GM19035 (cell line): ENCODE data around the gene FSTL4.

Experiments
- ATAC-seq: cut with Tn5 transposase; IDR thresholded peaks from one replicate; pipeline ENCODE4 v1.9.1; 2021; ENCODE audit not compliant: unreplicated experiment

FSTL4 gene

DNA sequence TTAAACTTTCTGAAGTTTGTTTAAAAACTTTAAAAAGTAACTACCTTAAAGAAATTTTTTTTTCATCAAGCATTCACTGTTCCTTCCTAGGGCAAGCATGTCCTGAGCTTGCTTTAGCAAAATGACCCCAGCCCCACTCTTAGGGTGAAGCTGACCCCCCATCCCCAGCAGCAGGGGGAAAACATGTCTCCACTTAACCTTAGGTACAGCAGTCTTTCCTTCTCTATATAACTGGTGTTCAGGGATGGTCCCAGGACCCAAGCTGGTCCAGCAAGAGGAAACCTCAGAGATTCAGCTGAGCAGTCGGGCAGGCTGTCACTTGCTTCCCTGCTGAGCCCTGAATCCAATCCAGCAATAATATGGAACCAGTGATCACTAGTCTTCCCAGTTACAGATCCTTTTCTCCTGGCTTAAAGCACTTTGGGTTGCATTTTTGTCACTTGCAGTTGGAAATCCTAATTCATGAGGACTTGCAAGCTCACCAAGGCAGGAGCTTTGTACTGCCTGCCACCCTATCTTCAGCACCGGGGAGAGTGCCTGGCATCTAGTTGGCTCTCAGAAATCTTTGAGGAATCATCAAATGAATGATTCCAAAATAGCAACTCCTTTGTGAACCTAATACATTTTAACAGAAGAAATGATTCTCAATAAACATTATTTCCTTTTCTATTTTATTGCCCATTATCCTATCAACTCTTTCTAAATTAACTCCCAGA lies 91.2 kb downstream of the FSTL4 start:
- ATAC-seq = no peak

- no peak for ATAC-seq
These were observed 92.3 kb downstream of the FSTL4 start for GRCh38 chr5:133520062-133520461.

GRCh38 chr5:133519191-133519590 lies 93.2 kb downstream of the FSTL4 start:
- ATAC-seq = no peak

- ATAC-seq = no peak
These were observed 97.9 kb downstream of the FSTL4 start for GRCh38 chr5:133514456-133514855.

DNA sequence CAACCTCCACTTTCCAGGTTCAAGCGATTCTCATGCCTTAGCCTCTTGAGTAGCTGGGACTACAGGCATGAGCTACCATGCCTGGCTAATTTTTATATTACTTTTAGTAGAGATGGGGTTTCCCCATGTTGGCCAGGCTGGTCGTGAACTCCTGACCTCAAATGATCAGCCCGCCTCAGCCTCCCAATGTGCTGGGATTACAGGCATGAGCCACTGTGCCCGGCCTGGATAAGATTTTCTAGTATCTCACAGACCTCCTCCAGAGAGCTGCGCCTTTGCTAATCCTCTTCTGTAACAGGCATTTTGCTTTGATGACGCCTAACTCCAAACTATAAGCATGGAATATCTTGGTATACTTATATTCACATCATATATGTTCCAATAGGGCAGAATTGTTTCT lies 99.4 kb downstream of the FSTL4 start:
- no peak for ATAC-seq

DNA sequence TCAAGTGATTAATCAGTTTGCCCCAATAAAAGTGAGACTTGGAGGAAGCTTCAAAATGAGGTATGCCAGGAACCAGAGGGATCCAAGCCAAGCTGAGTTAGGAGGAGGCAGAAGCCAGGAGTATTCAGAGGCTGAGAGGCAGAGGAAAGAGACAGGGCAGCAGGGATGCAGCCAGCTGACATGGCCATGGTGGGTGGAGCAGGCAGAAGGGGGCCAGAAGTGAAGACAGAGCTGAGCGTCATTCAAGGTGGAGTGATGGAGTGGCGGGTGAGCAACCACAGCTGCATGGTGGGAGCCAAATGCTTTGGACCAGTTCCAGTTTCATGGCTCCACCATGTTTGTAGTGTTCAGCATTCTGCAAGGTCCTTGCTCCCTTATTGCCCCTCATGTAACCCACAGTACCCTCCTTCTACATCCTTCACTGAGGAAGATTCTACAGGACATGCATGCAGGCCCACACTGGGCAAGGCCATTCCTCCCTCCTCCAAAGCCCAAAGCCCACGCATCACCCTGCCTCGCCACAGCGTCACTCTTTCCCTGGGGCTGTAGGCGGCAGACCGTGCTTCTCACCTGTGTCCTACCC lies 100.6 kb downstream of the FSTL4 start:
- no peak for ATAC-seq

DNA sequence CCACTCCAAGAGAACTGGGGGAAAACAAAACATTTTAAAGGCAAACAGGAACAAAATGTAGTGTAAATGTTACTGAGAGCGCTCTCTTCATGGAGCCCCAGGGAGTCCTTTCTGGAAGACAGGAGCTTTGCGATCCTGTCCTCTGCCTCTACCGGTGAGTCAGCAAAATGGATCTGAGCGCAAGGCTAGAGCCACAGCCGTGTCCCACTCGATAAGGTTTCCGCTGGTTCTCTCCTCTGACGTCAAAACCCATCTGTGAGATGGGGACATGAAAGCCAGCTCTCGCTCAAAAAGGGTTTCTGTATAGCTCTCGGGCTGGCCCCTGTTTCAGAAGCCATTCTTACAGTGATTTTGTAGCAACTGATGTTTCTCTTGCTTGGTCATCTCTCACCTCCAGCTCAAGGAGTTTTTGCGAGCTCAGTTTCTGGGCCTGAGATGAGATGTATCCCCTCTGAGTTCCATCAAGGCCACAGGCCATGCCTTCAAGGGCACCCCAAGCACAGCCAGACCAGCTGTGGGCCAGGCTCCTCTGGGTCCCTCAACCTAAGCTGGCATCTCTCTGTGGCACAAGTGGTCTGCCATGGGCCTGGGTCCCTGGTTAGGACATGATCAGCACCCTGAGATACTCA lies 101.6 kb downstream of the FSTL4 start:
- ATAC-seq = no peak

GRCh38 chr5:133509742-133510079 lies 102.6 kb downstream of the FSTL4 start:
- ATAC-seq = no peak

- no peak for ATAC-seq
These were observed 103.2 kb downstream of the FSTL4 start for GRCh38 chr5:133508845-133509741.

DNA sequence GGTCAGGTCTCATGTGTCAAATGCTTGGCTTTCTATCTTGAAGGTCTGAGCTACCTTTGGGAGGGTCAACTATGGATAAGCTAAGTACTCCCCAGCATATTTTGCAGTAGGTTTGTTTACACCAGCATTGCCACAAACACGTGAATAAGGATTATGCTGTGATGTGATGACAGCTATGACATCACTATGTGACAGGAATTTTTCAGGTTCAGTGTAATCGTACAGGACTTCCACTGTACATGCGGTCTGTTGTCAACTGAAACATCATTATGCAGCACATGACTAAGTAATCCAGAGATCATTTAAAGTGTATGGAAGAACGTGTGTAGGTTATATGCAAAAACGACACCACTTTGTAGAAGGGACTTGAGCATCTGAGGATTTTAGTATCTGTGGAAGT lies 104.0 kb downstream of the FSTL4 start:
- ATAC-seq = no peak

GRCh38 chr5:133506181-133506580 lies 106.2 kb downstream of the FSTL4 start:
- ATAC-seq = no peak

- ATAC-seq = no peak
These were observed 108.8 kb downstream of the FSTL4 start for GRCh38 chr5:133503511-133503910.

DNA sequence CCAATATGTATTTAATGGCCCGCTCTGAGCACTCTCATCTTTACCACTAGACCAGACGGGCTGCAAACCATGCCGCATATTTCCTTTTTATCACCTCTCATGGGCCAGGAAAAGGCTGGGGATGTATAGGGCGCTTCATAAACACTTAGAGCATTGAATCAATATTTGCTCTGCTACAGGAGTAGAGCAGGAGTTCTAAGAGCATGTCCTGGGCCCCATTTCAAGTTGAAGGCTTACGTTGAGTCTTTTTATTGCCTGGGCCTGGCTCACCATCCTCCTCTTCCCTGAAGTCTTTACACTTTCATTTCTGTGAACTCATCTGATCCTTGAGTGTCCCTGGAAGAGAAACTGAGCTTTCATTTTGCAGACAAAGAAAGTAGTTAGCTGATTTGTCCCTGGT lies 112.4 kb downstream of the FSTL4 start:
- no peak for ATAC-seq

- ATAC-seq = no peak
These were observed 114.6 kb downstream of the FSTL4 start for GRCh38 chr5:133497608-133498348.

DNA sequence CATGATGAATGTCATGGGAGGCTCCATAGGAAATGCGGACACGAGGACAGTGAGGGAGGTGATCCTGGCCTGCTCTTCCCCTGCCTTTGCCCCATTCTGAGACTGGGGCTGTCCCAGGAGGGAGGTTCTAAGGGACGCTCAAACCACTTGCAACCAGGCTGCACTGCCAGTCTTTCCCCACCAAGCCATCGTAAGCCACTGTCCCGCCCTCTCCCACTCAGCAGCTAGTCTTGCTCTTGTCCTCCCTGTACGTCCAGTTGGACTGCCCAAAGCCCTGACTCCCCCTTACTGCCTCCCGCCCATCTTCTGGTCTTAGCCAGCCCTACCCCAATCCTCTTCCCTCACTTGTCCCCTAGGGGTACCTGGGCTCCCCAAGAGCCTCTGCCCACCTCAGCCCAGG lies 115.7 kb downstream of the FSTL4 start:
- ATAC-seq = no peak

GRCh38 chr5:133494923-133495246 lies 117.5 kb downstream of the FSTL4 start:
- no peak for ATAC-seq

DNA sequence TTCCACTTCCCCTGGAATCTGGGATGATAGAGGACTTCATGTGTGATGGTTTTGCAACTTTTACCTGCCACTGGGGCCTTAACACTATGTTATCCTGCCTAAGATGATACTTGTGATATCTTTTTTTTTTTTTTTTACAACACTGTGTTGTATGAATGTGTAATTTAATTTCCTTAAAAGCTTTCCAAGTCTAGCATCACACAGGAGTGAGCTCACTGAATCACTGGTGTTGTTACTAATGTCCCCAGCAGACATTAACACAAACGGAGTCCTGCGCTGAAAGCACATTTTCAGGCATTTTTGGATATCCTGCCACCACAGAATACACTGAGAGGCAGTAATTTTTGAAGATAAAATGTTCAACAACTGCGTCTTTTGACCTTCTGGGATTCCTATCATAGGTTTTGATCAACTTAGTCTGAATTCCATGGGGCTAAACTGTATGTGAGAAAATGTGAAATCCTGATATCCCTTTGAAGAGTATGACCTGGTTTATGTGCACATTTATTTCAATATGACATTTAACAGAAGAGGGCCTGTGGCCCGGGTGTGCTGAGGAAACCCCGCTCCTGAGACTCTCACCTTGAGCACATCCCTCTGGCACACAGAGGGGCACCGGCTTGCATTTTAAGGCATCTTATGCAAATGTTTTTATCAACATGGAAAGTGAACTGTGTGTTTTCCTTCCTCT lies 118.0 kb downstream of the FSTL4 start:
- no peak for ATAC-seq

- ATAC-seq = no peak
These were observed 122.7 kb downstream of the FSTL4 start for GRCh38 chr5:133489632-133490031.

DNA sequence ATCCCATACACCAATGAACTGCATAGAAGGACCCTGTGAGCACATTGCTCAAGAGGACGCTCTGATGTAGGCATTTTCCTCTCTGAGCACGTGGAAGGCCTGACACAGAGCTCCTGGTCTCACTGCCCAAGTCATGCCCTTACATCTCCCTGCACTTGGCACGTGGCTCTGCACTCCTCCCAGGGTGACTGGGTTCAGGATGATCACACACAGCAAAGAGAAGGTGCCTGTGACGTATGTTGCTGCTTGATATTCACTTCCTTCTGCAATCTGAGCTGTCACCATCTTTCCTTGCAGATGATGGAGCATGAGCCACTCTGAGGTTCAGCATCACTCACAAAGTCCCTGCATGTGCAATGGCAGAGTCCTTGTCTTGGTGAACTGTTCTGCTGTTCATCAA lies 125.2 kb downstream of the FSTL4 start:
- no peak for ATAC-seq

DNA sequence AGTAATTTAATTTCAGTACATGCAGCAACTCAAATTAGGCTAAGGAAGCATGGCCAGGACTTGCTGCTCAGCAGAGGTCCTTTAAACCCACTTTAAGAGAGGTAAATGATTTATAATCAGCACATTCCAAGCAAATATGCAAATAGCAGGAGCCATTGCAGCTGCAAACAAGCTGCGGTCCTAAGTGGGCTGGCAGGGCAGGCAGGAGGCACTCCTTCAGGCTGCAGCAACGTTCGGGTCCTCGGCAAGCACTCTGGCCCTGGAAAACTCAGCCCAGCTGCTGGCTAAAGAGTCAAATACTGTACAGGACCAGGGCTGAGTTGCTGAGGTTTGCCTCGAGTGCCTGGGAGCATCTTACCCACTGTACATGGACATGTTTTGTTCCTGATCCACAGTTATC lies 126.9 kb downstream of the FSTL4 start:
- ATAC-seq = no peak
